PC-3 (cell line): Measurements from ENCODE around the gene DGKB. TPM values are rescaled to one million over a fixed set of nuclear protein-coding genes. Genes with fewer than 3 reads are reported as not detected.

ENCODE experiments used
- ATAC-seq: fragments of 200-7000 bp; cut with Tn5 transposase; 2 replicates; pipeline ENCODE4 v1.9.1; 2020; ENCODE audit warnings: mild to moderate bottlenecking, moderate library complexity
- BruUV-seq: library from RNA; stranded (reverse); fragments of 400-500 nt; replicated peaks from 2 replicates; lab custom pipeline; 2021; lab: Mats Ljungman, UMichigan
- CTCF ChIA-PET: fragments of 300-600 bp; sonication (Branson Sonifier 250); formaldehyde crosslinking; loops from one replicate; lab custom pipeline; 2022; ENCODE audit warnings: antibody characterized with exemption; lab: Charles Lee
- POLR2A ChIA-PET: fragments of 300-600 bp; sonication (Branson Sonifier 250); formaldehyde crosslinking; loops from one replicate; lab custom pipeline; 2022; ENCODE audit warnings: antibody characterized with exemption; ENCODE audit not compliant: unreplicated experiment; lab: Charles Lee
- DNase-seq: peaks from one replicate; pipeline ENCODE4 v3.0.0-alpha.2; 2015
- H2AFZ ChIP-seq: fragments of 300-600 bp; sonication (generic); 2 replicates; pipeline ENCODE4 v1.6.0; 2016; ENCODE audit warnings: antibody characterized with exemption, low read length
- H3F3A ChIP-seq: fragments of 300-600 bp; sonication (generic); one replicate; pipeline ENCODE4 v1.6.0; 2017; ENCODE audit warnings: antibody characterized with exemption, low read length, control low read depth, mild to moderate bottlenecking; ENCODE audit not compliant: unreplicated experiment
- H3K27ac ChIP-seq: fragments of 300-600 bp; sonication (generic); 2 replicates; pipeline ENCODE4 v1.5.1; 2016; ENCODE audit warnings: mild to moderate bottlenecking, low read length
- H3K27me3 ChIP-seq: fragments of 300-600 bp; sonication (generic); 2 replicates; pipeline ENCODE4 v1.6.1; 2016; ENCODE audit warnings: low read length, mixed read lengths
- H3K36me3 ChIP-seq: fragments of 300-600 bp; sonication (generic); 2 replicates; pipeline ENCODE4 v1.6.1; 2016; ENCODE audit warnings: low read depth, mixed run types, low read length, mixed read lengths
- H3K4me1 ChIP-seq: fragments of 300-600 bp; sonication (generic); 2 replicates; pipeline ENCODE4 v1.5.1; 2016; ENCODE audit warnings: low read length; ENCODE audit not compliant: insufficient read depth
- H3K4me2 ChIP-seq: fragments of 300-600 bp; sonication (generic); 2 replicates; pipeline ENCODE4 v1.6.0; 2016; ENCODE audit warnings: low read length
- H3K4me3 ChIP-seq: fragments of 300-600 bp; sonication (generic); 2 replicates; pipeline ENCODE4 v1.5.1; 2016; ENCODE audit warnings: mild to moderate bottlenecking, low read length, mixed read lengths
- H3K79me2 ChIP-seq: fragments of 300-600 bp; sonication (generic); 2 replicates; pipeline ENCODE4 v1.6.1; 2017; ENCODE audit warnings: low read length, mixed read lengths
- H3K9ac ChIP-seq: fragments of 300-600 bp; sonication (generic); 2 replicates; pipeline ENCODE4 v1.6.0; 2016; ENCODE audit warnings: mild to moderate bottlenecking, low read length
- H3K9me2 ChIP-seq: fragments of 300-600 bp; sonication (generic); replicated peaks from 2 replicates; pipeline ENCODE4 v1.6.1; 2016; ENCODE audit warnings: mixed run types, low read length, mixed read lengths
- H3K9me3 ChIP-seq: fragments of 300-600 bp; sonication (generic); 2 replicates; pipeline ENCODE4 v1.6.1; 2016; ENCODE audit warnings: low read length, mixed read lengths
- H4K20me1 ChIP-seq: fragments of 300-600 bp; sonication (generic); 2 replicates; pipeline ENCODE4 v1.6.1; 2016; ENCODE audit warnings: low read length, mixed read lengths
- EZH2 ChIP-seq: fragments of 300-600 bp; sonication (generic); IDR thresholded peaks from one replicate; pipeline ENCODE4 v1.6.1; 2017; ENCODE audit warnings: antibody characterized with exemption, mild to moderate bottlenecking, low read length; ENCODE audit not compliant: unreplicated experiment
- EZH2phosphoT487 ChIP-seq: fragments of 300-600 bp; sonication (generic); IDR thresholded peaks from 2 replicates; pipeline ENCODE4 v1.6.1; 2018; ENCODE audit warnings: mild to moderate bottlenecking, antibody characterized with exemption, low read length, borderline replicate concordance
- intact Hi-C: fragments of 100-400 bp; cut with micrococcal nuclease; formaldehyde crosslinking; loops from 2 replicates; pipeline ENCODE4 v1.9.0; 2023
- total RNA-seq: library from RNA; depleted of rRNA; stranded (reverse); fragments of >200 nt; gene quantifications from 2 replicates; pipeline ENCODE4 v1.2.3, GENCODE V29; 2014
- TF ChIP-seq, protein P1 (sequence below): fragments of 300-600 bp; sonication (generic); conservative IDR thresholded peaks from 2 replicates; pipeline ENCODE4 v1.5.1; 2017; ENCODE audit warnings: antibody characterized with exemption, low read depth, mild to moderate bottlenecking, low read length

DGKB gene
- total RNA-seq, 1 experiment from 2014 or later = 0.15 TPM

GRCh38 chr7:14886533-14886932 is 16.0 kb downstream of the DGKB start:
- BruUV-seq = no TSS peak
- ChIA-PET CTCF (no interaction called here), POLR2A (no interaction called here)
- Histone ChIP-seq H3K36me3 (no peaks in the 10 kb centered on the region), H3K4me3 (no peak overlapping the region), H3K79me2 (no peaks in the 10 kb centered on the region), H3K27ac (no peak overlapping the region), H3K27me3 (no peaks in the 10 kb centered on the region), H3K4me1 (no peaks in the 10 kb centered on the region), H3K9me3 (no peaks in the 10 kb centered on the region), H3K4me2 (no peak overlapping the region), H3F3A (no peaks in the 10 kb centered on the region), H2AFZ (no peak overlapping the region), H4K20me1 (no peaks in the 10 kb centered on the region), H3K9me2 (no peaks in the 10 kb centered on the region), H3K9ac (no peak overlapping the region)
- no peak for ATAC-seq
- DNase-seq = no peak
- TF ChIP-seq, protein P1, sequence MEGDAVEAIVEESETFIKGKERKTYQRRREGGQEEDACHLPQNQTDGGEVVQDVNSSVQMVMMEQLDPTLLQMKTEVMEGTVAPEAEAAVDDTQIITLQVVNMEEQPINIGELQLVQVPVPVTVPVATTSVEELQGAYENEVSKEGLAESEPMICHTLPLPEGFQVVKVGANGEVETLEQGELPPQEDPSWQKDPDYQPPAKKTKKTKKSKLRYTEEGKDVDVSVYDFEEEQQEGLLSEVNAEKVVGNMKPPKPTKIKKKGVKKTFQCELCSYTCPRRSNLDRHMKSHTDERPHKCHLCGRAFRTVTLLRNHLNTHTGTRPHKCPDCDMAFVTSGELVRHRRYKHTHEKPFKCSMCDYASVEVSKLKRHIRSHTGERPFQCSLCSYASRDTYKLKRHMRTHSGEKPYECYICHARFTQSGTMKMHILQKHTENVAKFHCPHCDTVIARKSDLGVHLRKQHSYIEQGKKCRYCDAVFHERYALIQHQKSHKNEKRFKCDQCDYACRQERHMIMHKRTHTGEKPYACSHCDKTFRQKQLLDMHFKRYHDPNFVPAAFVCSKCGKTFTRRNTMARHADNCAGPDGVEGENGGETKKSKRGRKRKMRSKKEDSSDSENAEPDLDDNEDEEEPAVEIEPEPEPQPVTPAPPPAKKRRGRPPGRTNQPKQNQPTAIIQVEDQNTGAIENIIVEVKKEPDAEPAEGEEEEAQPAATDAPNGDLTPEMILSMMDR = no peak
- TF ChIP-seq EZH2 (no peak), EZH2phosphoT487 (no peak)
- intact Hi-C loops = no loop called here

GRCh38 chr7:14875941-14876587 is 26.5 kb downstream of the DGKB start:
- Histone ChIP-seq H4K20me1 (no peaks in the 10 kb centered on the region), H3K27me3 (no peaks in the 10 kb centered on the region), H3K9ac (no peak overlapping the region), H3K36me3 (no peaks in the 10 kb centered on the region), H3K4me2 (no peak overlapping the region), H3K27ac (no peak overlapping the region), H3K9me2 (no peaks in the 10 kb centered on the region), H3K9me3 (no peaks in the 10 kb centered on the region), H3F3A (no peaks in the 10 kb centered on the region), H2AFZ (no peak overlapping the region), H3K79me2 (no peaks in the 10 kb centered on the region), H3K4me3 (no peak overlapping the region), H3K4me1 (peaks cover 4% of the 10 kb centered on the region; the same call in 1 of the 2 replicates)
- BruUV-seq = no TSS peak
- TF ChIP-seq, protein P1 = no peak
- TF ChIP-seq EZH2phosphoT487 (no peak), EZH2 (no peak)
- ChIA-PET POLR2A (no interaction called here), CTCF (no interaction called here)
- intact Hi-C loops = no loop called here
- no peak for DNase-seq
- ATAC-seq = no peak

GRCh38 chr7:14871880-14872279 is 30.7 kb downstream of the DGKB start:
- ChIA-PET POLR2A (no interaction called here), CTCF (no interaction called here)
- no peak overlapping the region for H3K27ac ChIP-seq
- H4K20me1 ChIP-seq = no peaks in the 10 kb centered on the region
- H3K4me3 ChIP-seq = no peak overlapping the region
- ATAC-seq = no peak
- H3K9me3 ChIP-seq = no peaks in the 10 kb centered on the region
- no peaks in the 10 kb centered on the region for H3K79me2 ChIP-seq
- H3K9me2 ChIP-seq = no peaks in the 10 kb centered on the region
- H3K36me3 ChIP-seq = no peaks in the 10 kb centered on the region
- no peaks in the 10 kb centered on the region for H3K27me3 ChIP-seq
- TF ChIP-seq EZH2 = no peak
- no TSS peak for BruUV-seq
- no peak overlapping the region for H2AFZ ChIP-seq
- H3F3A ChIP-seq = no peaks in the 10 kb centered on the region
- H3K4me1 ChIP-seq = peaks cover 4% of the 10 kb centered on the region; the same call in 1 of the 2 replicates
- no peak overlapping the region for H3K9ac ChIP-seq
- DNase-seq = no peak
- H3K4me2 ChIP-seq = no peak overlapping the region
- intact Hi-C loops = no loop called here
